T-helper 2 cell (primary cell): ENCODE data around the gene CIC.

Experiments
- DNase-seq, 5 experiments: peaks; one replicate each; pipeline versions ENCODE4 v3.0.0 to v3.0.0-alpha.2; 2012 to 2022

Gene CIC

DNA sequence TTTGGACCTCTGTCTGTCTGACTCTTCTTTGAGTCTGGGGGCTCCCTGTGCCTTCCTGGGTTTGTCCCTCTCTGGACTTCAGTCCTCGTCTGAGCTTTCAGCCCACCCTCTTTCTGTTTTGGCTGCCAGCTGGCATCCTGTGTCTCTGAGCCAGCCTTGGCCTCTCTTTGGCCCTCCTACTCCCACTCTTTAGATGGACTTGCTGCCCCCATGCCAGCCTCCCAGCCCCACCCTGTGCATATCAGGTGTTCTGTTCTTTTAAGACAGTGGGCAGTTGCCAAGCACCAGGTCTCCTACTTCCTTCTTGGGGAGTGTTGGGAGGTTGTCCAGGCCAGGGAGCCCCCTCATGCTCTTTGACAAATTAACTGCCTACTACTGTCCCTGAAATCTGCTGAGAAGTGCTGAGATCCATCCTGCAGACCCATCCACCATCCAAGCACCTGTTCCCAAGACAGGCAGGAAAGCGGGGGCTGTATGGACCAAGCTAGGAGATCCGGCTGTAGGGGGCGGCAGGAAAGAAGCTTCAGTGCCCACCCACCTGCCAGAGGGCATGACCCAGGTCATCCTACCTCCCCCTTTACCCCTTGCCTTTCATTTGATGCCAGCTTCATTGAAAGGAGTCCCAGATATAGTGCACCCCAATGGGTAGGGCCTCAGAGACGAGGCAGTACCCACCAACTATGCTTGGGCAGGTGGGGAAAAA lies 9.6 kb downstream of the CIC start:
- no peak for DNase-seq

- no peak for DNase-seq
These were observed 10.3 kb downstream of the CIC start for GRCh38 chr19:42279155-42279901.

GRCh38 chr19:42279902-42280814 lies 11.1 kb downstream of the CIC start:
- peak; percentile 76 to 96 (median 78) for DNase-seq

DNA sequence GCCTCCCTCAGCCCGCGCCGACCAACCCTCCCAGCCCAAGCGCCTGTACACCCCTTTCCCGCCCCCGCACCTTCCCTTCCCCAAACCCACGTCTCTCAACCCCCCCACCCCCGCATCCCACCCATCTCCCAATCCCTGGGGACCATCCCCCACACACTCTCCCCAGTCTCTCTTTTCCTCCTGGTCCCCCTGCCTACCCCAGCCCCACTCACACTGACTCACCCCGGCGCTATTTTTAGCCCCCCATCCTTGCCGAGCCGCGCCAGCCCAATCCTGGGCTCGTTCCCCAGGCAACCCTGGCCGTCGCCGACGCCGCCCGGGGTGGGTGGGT lies 11.7 kb downstream of the CIC start:
- DNase-seq, result no peak

DNA sequence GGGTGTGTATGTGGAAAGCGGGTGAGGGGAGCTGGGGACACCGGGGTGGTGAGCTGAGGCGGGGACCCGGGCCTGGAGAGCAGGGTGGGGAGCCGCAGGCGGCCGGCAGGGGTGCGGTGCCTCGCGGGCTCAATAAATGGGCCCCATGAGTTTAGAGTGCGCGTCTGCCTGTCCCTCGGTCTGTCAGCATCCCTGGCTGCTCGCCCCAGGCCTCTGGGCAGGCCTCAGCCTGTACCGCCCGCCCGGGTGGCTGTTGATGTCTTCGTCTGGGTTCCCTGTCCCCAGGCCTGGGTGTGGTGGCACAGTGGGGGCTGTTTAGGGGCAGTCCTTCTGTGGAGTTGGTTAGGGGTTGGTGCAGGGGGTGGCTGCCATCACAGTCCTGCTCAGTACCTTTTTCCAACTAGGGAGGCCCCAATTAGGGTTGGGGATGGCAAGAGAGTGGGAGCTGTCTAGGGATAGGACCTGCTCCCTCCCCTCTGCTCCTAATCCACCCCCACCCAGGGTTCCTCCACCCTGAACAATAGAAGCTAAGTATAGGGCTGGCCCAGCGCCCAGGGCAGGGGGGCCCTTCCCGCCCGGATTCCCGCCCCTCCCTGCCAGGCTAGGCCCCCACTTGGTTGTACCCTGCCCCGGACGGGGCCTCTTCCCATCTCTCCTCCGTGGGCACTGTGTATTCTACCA lies 12.2 kb downstream of the CIC start:
- DNase-seq, result peak in 1 of 5 experiments; percentile 39

- peak in 1 of 5 experiments; percentile 25 for DNase-seq
These were observed 13.0 kb downstream of the CIC start for GRCh38 chr19:42281827-42282762.

DNA sequence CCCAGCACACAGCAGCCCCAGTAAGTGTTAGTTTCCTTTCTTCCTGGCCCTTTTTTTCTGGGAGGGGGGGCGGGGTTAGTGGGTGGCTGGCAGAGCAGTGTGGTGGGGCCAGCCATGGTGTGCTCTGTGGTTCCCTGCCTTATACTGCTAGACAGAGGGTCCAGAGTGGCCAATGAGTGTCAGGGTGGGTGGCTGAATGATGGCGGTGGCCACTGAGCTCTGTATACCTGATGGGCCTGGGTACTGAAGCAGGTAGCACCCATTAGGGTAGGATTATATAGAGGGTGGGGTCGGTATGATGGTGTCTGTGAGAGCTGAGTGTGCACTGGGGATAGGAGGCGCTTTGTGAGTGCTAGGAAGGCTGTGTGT lies 13.8 kb downstream of the CIC start:
- DNase-seq, result peak in 1 of 5 experiments; percentile 27

GRCh38 chr19:42283188-42284065 lies 14.4 kb downstream of the CIC start:
- DNase-seq, result peak; percentile 93 to 98 (median 95)

DNA sequence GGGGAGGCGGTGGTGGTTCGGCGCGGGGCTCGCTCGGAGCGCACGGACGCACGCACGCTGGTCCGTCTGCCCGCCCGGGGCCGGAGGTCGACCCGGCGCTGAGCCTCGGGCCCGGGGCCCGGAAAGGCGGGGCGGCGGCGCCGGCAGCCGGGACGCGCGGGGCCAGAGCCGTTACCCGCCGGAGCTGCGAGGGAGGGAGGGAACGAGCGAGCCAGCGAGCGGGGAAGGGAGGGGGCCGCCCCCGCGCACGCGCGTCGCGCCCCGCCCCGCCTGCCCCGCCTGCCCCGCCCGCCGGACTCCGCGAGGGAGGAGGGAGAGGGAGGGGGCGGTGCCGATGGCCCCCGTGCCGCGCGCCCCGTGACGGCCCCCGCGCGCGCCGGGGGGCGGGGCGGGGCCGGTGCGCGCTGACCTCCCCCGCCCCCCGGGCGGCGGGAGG lies 15.0 kb downstream of the CIC start:
- peak; percentile 66 to 92 (median 83) for DNase-seq

DNA sequence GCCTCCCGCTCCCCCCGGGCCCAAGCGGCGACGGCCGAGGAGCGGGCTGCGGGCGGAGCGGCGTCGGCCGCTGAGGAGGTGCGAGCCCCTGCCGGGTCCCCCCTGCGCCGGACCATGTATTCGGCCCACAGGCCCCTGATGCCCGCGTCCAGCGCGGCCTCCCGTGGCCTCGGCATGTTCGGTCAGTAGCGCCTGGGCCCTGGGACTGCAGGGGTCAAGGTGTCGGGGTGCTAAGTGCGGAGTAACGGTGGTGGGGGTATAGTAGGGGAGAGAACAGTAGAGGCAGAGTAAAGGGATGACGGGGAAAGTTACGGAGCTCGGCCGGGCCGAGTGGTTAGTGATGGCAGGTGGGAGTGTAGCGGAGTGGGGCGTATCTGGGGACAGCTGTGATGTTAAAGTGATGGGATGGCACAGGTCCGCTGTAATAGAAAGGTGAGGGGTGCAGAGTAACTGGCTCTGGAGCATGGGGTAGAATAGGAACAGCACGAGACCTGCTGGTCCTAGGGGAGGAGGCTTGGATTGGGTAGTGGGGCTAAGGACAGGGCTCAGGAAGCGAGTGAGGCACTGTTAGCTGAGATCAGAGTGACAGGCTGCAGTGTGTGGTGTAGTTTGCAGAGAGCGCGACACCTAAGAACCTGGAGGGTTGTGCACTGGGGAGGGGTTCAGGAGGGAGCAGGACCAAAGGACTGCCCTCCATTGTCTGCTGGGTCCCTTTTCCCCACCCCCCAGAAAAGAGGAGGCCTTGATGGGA lies 15.7 kb downstream of the CIC start:
- peak in 1 of 5 experiments; percentile 48 for DNase-seq

DNA sequence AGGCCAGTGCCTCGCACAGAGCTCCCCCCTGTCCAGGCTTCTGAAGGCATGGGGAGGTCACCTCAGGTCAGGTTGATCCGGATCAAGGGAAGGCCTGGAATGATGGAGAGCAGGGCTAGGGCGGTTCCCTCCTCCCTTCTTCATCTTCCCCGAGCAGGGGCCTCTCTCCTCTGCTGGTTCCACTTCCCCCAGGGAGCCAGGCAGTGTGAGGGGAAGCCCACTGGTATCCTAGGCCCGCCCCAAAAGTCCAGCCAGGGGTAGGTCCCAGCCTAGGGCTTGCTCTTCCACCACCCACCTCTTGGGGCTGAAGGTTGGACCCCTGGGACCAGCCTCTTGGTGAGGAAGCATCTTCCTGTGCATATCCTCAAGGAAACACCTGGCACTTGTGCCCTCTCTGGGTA lies 16.5 kb downstream of the CIC start:
- no peak for DNase-seq

DNA sequence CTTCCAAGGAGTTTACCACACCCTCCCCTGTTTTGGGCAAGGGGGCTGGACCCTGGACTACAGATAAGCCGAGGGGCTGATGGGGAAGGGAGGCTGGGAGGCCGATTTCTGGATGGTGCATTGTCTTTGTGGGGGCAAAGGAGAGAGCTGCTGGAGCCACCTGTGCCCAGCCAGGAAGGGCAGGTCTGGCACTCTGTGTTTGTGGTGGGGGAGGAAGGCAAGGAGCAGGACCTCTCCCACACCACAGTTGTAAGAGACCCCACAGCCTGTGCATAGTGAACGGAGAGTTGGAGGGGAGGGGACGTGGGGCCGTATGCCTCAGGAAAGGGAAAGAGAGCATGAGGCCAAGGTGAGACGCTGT lies 16.9 kb downstream of the CIC start:
- DNase-seq, result no peak

DNA sequence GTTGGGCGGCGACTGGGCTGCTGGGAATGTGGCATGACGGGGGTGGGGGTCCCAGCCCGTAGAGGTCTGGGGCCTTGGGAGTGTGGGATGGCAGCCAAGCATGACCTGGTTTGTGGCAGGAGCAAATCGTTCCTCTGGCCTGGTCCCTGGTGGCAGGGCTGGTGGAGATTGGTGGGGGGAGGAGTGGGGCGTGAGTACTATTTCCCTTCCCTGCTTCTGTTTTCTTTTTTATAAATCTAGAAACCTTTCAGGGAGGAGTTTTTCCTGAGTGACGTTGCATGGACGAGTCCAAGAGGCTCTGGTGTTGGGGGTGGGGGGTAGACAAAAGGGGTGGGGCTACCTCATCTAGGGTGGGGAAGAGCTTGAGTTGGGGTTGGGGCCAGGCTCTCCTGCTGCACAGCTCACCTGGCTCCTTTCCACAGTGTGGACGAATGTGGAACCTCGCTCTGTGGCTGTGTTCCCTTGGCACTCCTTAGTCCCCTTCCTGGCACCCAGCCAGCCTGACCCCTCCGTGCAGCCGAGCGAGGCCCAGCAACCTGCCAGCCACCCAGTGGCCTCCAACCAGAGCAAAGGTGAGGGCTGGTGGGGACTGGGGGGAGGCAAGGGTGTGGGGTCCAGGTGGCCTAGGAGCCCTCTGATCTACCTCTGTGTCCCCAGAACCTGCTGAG lies 17.4 kb downstream of the CIC start:
- no peak for DNase-seq

DNA sequence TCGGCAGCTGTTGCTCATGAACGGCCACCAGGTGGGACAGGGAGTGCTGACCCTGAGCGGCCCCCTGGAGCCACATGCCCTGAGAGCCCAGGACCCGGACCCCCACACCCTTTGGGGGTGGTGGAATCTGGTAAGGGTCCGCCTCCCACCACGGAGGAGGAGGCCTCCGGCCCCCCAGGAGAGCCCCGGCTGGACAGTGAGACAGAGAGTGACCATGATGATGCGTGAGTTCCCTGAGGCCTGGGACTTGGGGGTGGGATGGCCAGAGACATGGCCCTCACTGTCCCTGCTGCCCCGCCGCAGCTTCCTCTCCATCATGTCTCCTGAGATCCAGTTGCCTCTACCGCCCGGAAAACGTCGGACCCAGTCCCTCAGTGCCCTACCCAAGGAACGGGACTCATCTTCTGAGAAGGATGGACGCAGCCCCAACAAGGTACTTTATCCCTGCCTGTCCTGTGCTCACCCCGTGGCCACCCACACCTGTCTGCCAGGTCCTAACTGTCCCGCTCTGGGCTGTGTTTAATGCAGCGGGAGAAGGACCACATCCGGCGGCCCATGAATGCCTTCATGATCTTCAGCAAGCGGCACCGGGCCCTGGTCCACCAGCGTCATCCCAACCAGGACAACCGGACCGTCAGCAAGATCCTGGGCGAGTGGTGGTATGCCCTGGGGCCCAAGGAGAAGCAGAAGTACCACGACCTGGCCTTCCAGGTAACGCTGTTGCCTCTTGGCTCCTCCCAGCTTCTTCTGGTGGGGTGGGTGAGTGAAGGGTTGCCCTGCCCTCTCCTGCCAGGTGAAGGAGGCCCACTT lies 18.2 kb downstream of the CIC start:
- no peak for DNase-seq

DNA sequence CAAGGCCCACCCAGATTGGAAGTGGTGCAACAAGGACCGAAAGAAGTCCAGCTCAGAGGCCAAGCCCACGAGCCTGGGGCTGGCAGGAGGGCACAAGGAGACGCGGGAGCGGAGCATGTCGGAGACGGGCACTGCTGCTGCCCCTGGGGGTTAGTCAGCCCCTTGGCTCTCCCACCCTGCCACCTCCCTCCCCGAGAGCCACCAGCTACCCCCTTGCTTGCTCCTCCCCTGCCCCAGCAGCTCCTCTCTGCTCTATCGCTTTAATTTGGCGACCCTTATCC lies 18.7 kb downstream of the CIC start:
- DNase-seq, result no peak

- DNase-seq, result no peak
These were observed 19.3 kb downstream of the CIC start for GRCh38 chr19:42288387-42288786.

- no peak for DNase-seq
These were observed 20.0 kb downstream of the CIC start for GRCh38 chr19:42288881-42289555.

GRCh38 chr19:42289556-42290041 lies 20.5 kb downstream of the CIC start:
- no peak for DNase-seq
